ENCODE data around the gene SYTL2. TPM values are rescaled to one million over a fixed set of nuclear protein-coding genes. Genes with fewer than 3 reads are reported as not detected.

Gene SYTL2
- total and polyA plus RNA-seq, 2 experiments from 2014 or later = 3.4 to 7.2 TPM

DNA sequence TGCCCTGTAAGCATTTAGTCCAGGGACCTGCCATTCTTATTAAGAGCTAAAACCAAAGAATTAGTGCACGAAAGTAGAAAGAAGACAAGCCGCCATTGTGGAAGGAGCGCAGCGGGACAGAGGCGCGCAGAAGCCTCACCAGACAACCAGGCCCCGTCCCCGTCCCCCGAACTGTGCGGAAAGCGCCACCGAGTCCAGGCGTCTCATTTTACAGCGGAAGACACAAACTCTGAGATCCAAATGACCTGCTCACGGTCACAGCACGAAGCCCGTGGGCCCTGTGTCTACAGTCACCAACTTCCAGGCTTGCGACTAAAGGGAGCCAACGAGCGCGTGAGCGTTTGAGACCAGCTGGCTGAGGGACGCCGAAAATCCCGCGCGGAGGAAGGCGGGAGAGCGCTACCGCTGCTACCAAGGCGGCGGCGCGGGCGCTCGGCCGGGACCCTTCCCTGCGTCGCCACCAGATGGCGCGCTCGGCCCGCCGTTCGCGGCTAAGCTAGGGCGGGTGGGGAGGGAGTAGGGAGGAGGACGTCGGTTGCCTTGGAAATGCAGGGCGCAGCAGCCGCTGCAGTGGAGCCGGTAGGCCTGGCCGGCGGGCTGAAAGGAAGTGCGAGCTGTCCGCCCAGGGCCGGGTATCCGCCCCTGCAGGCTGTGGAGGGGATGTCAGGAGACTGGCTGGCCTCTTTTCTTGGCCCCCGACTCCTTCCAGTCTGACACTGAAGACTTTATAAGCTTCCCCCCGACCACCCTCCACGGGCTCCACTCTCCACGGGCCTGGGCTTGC lies 43.8 kb upstream of the SYTL2 start:
- Mint-ChIP-seq H3K27me3 (ENCODE audit: insufficient read depth, low read depth, poor library complexity) (peaks cover 8% of the 10 kb centered on the region), H3K9me3 (peaks cover 31% of the 10 kb centered on the region)
- 0 out of 2 replicates have a peak, but pooled peaks cover 12% of the 10 kb centered on the region for H3K9me2 ChIP-seq (ENCODE audit: insufficient read depth)

More for the DNA sequence above, 43.8 kb upstream of the SYTL2 start:
- Histone ChIP-seq H3K4me3 (peak overlapping the region; percentile 91), H3K27ac (ENCODE audit: low read depth) (no peak overlapping the region), H4K20me1 (replicated peaks; ENCODE audit: insufficient read depth) (no peaks in the 10 kb centered on the region), H3K4me1 (ENCODE audit: insufficient read depth) (peaks cover 9% of the 10 kb centered on the region), H3F3A (replicated peaks; ENCODE audit: low read depth) (no peaks in the 10 kb centered on the region; the same call in 1 of the 2 replicates), H3K4me2 (peak overlapping the region; percentile 96), H3K27me3 (ENCODE audit: insufficient read depth) (no peaks in the 10 kb centered on the region), H3K79me2 (replicated peaks; ENCODE audit: insufficient read depth) (no peaks in the 10 kb centered on the region), H3K36me3 (ENCODE audit: insufficient read depth) (peaks cover 5% of the 10 kb centered on the region; the same call in 1 of the 2 replicates), H2AFZ (peak overlapping the region; percentile 100)
- ATAC-seq (peak; percentile 98), DNase-seq (ENCODE audit: low spot score) (peak; percentile 97)
- Mint-ChIP-seq H3K27ac (peak overlapping the region; percentile 95; the same call in 1 of the 2 replicates), H3K4me3 (peak overlapping the region; percentile 77), H3K4me1 (peaks cover 7% of the 10 kb centered on the region), H3K36me3 (ENCODE audit: low read depth) (peaks cover 32% of the 10 kb centered on the region)
- TF ChIP-seq, protein P1, sequence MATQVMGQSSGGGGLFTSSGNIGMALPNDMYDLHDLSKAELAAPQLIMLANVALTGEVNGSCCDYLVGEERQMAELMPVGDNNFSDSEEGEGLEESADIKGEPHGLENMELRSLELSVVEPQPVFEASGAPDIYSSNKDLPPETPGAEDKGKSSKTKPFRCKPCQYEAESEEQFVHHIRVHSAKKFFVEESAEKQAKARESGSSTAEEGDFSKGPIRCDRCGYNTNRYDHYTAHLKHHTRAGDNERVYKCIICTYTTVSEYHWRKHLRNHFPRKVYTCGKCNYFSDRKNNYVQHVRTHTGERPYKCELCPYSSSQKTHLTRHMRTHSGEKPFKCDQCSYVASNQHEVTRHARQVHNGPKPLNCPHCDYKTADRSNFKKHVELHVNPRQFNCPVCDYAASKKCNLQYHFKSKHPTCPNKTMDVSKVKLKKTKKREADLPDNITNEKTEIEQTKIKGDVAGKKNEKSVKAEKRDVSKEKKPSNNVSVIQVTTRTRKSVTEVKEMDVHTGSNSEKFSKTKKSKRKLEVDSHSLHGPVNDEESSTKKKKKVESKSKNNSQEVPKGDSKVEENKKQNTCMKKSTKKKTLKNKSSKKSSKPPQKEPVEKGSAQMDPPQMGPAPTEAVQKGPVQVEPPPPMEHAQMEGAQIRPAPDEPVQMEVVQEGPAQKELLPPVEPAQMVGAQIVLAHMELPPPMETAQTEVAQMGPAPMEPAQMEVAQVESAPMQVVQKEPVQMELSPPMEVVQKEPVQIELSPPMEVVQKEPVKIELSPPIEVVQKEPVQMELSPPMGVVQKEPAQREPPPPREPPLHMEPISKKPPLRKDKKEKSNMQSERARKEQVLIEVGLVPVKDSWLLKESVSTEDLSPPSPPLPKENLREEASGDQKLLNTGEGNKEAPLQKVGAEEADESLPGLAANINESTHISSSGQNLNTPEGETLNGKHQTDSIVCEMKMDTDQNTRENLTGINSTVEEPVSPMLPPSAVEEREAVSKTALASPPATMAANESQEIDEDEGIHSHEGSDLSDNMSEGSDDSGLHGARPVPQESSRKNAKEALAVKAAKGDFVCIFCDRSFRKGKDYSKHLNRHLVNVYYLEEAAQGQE (IDR thresholded peaks at IDR 0.05; ENCODE audit: unreplicated experiment) = no peak
- TF ChIP-seq ZNF114 (CRISPR knock-in tag; IDR thresholded peaks at IDR 0.05) = no peak
- TF ChIP-seq, protein P2, sequence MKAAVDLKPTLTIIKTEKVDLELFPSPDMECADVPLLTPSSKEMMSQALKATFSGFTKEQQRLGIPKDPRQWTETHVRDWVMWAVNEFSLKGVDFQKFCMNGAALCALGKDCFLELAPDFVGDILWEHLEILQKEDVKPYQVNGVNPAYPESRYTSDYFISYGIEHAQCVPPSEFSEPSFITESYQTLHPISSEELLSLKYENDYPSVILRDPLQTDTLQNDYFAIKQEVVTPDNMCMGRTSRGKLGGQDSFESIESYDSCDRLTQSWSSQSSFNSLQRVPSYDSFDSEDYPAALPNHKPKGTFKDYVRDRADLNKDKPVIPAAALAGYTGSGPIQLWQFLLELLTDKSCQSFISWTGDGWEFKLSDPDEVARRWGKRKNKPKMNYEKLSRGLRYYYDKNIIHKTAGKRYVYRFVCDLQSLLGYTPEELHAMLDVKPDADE (IDR thresholded peaks at IDR 0.05) = no peak; the same call in none of the 2 replicates
- peak; percentile 9; the same call in 1 of the 2 replicates for TF ChIP-seq CREB1 (CRISPR knock-in tag; IDR thresholded peaks at IDR 0.05; ENCODE audit: low read depth)
- TF ChIP-seq, protein P3, sequence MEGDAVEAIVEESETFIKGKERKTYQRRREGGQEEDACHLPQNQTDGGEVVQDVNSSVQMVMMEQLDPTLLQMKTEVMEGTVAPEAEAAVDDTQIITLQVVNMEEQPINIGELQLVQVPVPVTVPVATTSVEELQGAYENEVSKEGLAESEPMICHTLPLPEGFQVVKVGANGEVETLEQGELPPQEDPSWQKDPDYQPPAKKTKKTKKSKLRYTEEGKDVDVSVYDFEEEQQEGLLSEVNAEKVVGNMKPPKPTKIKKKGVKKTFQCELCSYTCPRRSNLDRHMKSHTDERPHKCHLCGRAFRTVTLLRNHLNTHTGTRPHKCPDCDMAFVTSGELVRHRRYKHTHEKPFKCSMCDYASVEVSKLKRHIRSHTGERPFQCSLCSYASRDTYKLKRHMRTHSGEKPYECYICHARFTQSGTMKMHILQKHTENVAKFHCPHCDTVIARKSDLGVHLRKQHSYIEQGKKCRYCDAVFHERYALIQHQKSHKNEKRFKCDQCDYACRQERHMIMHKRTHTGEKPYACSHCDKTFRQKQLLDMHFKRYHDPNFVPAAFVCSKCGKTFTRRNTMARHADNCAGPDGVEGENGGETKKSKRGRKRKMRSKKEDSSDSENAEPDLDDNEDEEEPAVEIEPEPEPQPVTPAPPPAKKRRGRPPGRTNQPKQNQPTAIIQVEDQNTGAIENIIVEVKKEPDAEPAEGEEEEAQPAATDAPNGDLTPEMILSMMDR (conservative IDR thresholded peaks at IDR 0.05; ENCODE audit: low read depth in 2 of 2) = peak; percentile 38 to 98; a peak in 3 of 4 replicates
- no peak for TF ChIP-seq ZNF331 (CRISPR knock-in tag; IDR thresholded peaks at IDR 0.05; ENCODE audit: low read depth)
- no peak for TF ChIP-seq JUNB (IDR thresholded peaks at IDR 0.05; ENCODE audit: unreplicated experiment)
- TF ChIP-seq, protein P4, sequence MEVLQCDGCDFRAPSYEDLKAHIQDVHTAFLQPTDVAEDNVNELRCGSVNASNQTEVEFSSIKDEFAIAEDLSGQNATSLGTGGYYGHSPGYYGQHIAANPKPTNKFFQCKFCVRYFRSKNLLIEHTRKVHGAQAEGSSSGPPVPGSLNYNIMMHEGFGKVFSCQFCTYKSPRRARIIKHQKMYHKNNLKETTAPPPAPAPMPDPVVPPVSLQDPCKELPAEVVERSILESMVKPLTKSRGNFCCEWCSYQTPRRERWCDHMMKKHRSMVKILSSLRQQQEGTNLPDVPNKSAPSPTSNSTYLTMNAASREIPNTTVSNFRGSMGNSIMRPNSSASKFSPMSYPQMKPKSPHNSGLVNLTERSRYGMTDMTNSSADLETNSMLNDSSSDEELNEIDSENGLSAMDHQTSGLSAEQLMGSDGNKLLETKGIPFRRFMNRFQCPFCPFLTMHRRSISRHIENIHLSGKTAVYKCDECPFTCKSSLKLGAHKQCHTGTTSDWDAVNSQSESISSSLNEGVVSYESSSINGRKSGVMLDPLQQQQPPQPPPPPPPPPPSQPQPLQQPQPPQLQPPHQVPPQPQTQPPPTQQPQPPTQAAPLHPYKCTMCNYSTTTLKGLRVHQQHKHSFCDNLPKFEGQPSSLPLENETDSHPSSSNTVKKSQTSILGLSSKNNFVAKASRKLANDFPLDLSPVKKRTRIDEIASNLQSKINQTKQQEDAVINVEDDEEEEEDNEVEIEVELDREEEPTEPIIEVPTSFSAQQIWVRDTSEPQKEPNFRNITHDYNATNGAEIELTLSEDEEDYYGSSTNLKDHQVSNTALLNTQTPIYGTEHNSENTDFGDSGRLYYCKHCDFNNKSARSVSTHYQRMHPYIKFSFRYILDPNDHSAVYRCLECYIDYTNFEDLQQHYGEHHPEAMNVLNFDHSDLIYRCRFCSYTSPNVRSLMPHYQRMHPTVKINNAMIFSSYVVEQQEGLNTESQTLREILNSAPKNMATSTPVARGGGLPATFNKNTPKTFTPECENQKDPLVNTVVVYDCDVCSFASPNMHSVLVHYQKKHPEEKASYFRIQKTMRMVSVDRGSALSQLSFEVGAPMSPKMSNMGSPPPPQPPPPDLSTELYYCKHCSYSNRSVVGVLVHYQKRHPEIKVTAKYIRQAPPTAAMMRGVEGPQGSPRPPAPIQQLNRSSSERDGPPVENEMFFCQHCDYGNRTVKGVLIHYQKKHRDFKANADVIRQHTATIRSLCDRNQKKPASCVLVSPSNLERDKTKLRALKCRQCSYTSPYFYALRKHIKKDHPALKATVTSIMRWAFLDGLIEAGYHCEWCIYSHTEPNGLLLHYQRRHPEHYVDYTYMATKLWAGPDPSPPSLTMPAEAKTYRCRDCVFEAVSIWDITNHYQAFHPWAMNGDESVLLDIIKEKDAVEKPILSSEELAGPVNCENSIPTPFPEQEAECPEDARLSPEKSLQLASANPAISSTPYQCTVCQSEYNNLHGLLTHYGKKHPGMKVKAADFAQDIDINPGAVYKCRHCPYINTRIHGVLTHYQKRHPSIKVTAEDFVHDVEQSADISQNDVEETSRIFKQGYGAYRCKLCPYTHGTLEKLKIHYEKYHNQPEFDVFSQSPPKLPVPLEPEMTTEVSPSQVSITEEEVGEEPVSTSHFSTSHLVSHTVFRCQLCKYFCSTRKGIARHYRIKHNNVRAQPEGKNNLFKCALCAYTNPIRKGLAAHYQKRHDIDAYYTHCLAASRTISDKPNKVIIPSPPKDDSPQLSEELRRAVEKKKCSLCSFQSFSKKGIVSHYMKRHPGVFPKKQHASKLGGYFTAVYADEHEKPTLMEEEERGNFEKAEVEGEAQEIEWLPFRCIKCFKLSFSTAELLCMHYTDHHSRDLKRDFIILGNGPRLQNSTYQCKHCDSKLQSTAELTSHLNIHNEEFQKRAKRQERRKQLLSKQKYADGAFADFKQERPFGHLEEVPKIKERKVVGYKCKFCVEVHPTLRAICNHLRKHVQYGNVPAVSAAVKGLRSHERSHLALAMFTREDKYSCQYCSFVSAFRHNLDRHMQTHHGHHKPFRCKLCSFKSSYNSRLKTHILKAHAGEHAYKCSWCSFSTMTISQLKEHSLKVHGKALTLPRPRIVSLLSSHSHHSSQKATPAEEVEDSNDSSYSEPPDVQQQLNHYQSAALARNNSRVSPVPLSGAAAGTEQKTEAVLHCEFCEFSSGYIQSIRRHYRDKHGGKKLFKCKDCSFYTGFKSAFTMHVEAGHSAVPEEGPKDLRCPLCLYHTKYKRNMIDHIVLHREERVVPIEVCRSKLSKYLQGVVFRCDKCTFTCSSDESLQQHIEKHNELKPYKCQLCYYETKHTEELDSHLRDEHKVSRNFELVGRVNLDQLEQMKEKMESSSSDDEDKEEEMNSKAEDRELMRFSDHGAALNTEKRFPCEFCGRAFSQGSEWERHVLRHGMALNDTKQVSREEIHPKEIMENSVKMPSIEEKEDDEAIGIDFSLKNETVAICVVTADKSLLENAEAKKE (CRISPR knock-in tag; IDR thresholded peaks at IDR 0.05) = no peak
- TF ChIP-seq POLR2AphosphoS5 (IDR thresholded peaks at IDR 0.05; ENCODE audit: low read depth) = peak; percentile 69
- no peak for TF ChIP-seq NANOG (IDR thresholded peaks at IDR 0.05; ENCODE audit: borderline replicate concordance)
- TF ChIP-seq EZH2phosphoT487 (IDR thresholded peaks at IDR 0.05; ENCODE audit: unreplicated experiment) = no peak
- no peak for TF ChIP-seq EZH2 (IDR thresholded peaks at IDR 0.05; ENCODE audit: low read depth, unreplicated experiment)
- TF ChIP-seq STAT1 (IDR thresholded peaks at IDR 0.05; ENCODE audit: unreplicated experiment) = no peak

Data from GM23338 (cell line).